Stimulated activated CD4-positive, alpha-beta T cell treated with anti-CD3 and anti-CD28 coated beads, Interleukin-15, amount 100 ng/mL, for 48 hours (primary cell): ENCODE measurements around the gene SUSD2.
A peak's percentile ranks its signal among the peaks of the same experiment; 100 is the strongest.
"Not testable (repeated sequence)": the region's sequence is repeated elsewhere in the genome, so short reads cannot be mapped to it uniquely, and the experiment has no call there.

Experiments used
- DNase-seq, 2 donors: peaks; one replicate each; pipeline ENCODE4 v3.0.0-alpha.2; 2020; ENCODE audit warnings: low read depth in 2 of 2

Gene SUSD2

GRCh38 chr22:24214467-24215285 is 33.4 kb downstream of the SUSD2 start:
- no peak for DNase-seq

GRCh38 chr22:24216541-24217209 is 35.4 kb downstream of the SUSD2 start:
- no peak for DNase-seq

- DNase-seq = no peak
Observed at GRCh38 chr22:24217384-24217783, 36.1 kb downstream of the SUSD2 start.

GRCh38 chr22:24219750-24220149 is 38.5 kb downstream of the SUSD2 start:
- no peak for DNase-seq

- DNase-seq = no peak
Observed at GRCh38 chr22:24224468-24224867, 43.2 kb downstream of the SUSD2 start.

GRCh38 chr22:24225044-24225601 is 43.8 kb downstream of the SUSD2 start:
- DNase-seq = no peak

- DNase-seq = no peak
Observed at GRCh38 chr22:24225951-24226350, 44.7 kb downstream of the SUSD2 start.

GRCh38 chr22:24230911-24231656 is 49.8 kb downstream of the SUSD2 start:
- peak; percentile 35 to 61 for DNase-seq

GRCh38 chr22:24231706-24232105 is 50.4 kb downstream of the SUSD2 start:
- DNase-seq = no peak

GRCh38 chr22:24232124-24232523 is 50.8 kb downstream of the SUSD2 start:
- DNase-seq = no peak

- DNase-seq = no peak
Observed at GRCh38 chr22:24232725-24233124, 51.4 kb downstream of the SUSD2 start.

GRCh38 chr22:24233235-24233634 is 51.9 kb downstream of the SUSD2 start:
- no peak for DNase-seq

- no peak for DNase-seq
Observed at GRCh38 chr22:24233816-24234215, 52.5 kb downstream of the SUSD2 start.

GRCh38 chr22:24235315-24235714 is 54.0 kb downstream of the SUSD2 start:
- DNase-seq = no peak

- no peak for DNase-seq
Observed at GRCh38 chr22:24236656-24237055, 55.4 kb downstream of the SUSD2 start.

GRCh38 chr22:24238101-24238694 is 56.9 kb downstream of the SUSD2 start:
- DNase-seq = not testable (repeated sequence)
